Stimulated activated CD4-positive, alpha-beta T cell treated with anti-CD3 and anti-CD28 coated beads, TNF-alpha, amount 100 ng/mL, for 1 hour (primary cell): ENCODE results near the gene NDUFA6.
"Not testable (repeated sequence)": the region's sequence is repeated elsewhere in the genome, so short reads cannot be mapped to it uniquely, and the experiment has no call there.

Experiments used
- DNase-seq, 3 donors: peaks; one replicate each; pipeline ENCODE4 v3.0.0-alpha.2; 2020; ENCODE audit warnings: low read depth in 3 of 3, low spot score in 1 of 3

NDUFA6 gene

DNA sequence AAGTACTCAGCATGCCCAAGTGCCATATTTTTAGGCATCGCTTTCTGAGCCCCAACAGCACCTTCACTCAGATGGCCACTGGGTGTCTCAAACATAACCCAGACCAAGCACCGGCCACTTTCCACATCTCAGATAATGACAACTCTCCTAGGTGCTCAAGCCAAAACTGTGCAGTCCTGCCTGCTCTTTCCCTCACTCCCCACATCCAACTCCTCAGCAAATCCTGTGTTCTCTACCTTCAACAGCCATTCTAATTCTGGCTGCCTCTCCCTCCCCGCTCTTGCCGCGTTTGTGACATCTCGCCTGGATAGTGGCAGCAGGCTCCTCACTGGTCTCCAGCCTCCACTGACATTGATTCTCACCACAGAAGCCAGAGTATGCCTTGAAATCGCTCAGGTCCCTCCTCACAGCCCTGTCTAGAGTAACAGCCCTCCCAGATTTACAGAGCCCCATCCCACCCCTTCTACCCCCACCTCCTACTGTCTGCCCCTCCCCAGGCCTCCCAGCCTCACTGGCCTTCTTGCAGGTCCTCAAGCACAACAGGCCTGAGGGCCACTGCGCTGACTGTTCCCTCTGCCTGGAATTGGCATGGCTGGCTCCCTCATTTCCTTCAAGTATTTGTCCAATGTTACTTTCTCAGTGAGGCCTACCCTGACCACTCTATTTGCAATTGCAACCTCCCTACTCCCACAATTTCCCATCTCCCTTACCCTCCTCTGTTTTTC lies 17.8 kb downstream of the NDUFA6 start:
- DNase-seq, result no peak

- not testable (repeated sequence) for DNase-seq
Observed at GRCh38 chr22:42071508-42071907, 19.1 kb downstream of the NDUFA6 start.

DNA sequence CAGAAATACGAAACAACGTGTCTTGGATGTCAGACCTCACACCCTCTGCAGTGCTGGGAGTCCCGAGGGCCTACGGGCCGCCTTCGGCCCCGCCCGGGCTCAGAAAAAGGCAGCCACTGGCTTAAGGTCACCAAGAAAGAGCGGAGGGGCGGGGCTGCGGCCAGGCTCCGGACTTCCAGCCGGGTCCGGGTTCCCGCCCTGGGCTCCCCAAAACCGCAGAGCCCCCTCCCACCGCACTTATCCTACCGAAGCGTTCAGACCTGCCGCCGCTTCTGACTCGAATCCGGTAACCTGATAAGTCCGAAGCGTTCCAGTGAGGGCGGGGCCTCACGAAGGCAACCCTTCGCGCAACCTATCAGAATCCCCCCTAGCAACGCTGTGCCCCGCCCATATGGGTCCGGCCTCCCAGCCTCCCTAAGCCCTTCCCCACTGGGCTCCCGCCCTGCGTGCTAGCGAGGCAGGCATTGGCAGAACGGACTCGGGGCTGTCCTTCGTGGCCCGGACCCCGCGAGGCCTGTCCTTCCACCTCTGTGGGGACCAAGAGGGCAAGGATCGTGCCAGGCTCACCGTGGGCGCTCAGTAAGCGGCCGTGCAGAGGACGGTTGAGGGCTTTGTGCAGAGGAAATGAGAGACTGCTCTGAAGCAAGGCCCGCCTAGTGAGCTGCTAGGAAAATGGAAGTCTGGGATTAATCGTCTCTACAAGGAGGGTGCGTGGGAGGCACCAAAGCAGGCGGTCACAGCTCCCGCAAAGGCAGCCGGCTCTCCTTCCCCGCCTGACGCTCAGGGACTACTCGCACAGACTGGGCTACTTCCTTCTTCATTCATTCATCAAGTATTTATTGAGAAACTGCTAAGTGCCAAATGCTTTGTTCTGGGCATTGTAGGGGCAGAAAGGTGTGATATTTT lies 19.8 kb downstream of the NDUFA6 start, which contains the start of gene NAGA:
TSS of gene NAGA (minus strand) at position 296 of the 906 bp plus-strand sequence. CDS start 515 bp downstream, outside the sequence.
- DNase-seq, result peak; percentile 69 to 79 (median 70)

GRCh38 chr22:42069801-42070516 lies 20.6 kb downstream of the NDUFA6 start:
- DNase-seq, result no peak

- DNase-seq, result no peak
Observed at GRCh38 chr22:42068291-42068690, 22.3 kb downstream of the NDUFA6 start.

DNA sequence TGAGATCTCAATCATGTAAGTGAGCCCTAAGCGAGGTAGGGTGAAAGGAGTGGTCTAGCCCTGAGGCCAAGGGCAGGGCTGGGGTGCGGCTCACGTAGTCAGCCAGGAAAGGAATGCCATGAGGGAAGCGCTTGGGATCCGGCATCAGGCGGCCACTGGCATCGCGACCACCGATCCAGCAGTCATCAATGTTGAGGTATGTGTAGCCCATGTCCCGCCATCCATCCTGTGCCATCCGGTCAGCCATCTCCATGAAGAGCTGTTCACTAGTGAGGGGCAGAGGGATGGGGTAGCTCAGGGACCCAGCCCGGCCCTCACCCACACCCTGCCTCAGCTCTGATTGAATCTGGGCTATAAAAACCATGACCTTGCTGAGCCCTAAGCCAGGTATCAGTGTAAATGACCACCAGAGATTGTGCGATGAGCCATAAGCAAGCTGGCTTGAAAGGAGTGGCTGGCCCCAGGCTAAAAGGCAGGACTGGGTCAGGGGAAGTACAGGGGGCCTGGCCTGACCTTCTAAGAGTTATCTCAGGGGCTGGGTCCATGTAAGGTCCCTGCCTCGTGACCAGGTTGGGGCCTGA lies 22.8 kb downstream of the NDUFA6 start:
- no peak for DNase-seq

DNA sequence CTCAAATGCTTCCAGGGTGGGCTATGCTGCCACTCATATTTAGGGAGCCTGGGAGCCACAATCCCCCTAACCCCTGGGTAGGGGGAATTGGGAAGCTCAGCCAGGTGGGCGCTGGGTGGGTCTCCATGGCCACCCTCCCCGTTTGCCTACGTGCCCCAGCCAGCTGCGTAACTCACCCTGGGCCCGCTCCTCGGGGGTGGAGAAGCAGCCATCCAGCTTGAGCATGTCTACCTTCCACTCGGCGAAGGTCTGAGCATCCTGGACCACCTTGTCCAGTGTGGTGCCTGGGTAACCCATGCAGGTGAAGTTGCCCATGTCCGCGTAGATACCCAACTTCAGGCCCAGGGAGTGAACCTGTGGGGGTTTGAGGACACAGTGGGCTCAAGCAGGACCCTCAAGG lies 23.6 kb downstream of the NDUFA6 start:
- DNase-seq, result no peak

DNA sequence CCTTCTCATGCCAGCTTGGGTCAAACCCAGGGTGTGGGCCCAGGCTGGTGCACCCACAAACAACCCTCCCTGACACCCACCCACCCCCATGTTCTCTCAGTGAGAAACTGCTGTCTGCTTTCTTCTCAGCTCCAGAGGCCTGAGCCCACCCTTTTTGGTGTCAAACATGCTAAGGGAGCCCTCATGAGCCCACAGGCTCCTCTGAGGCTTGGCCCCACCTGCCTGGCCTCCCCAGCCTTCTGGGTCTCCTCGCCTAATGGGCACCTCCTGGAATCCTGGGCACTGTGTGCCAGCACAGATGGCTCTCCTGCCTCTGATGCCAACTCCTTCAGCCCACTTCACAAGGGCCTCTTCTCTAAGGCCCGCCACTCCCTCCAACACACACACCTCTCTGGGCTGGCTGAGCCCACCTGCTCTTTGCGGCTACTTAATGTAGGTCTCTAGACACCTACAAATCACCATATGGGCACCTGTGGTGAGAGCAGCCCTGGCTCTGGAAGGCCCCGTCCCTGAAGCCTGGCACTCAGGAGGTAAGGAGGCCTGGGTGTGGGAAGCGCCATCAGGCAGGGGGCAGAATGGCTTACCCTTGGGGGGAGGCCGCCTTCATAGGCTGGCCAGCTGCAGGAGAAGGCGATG lies 24.3 kb downstream of the NDUFA6 start:
- DNase-seq, result no peak

GRCh38 chr22:42065438-42066125 lies 25.0 kb downstream of the NDUFA6 start:
- no peak for DNase-seq

DNA sequence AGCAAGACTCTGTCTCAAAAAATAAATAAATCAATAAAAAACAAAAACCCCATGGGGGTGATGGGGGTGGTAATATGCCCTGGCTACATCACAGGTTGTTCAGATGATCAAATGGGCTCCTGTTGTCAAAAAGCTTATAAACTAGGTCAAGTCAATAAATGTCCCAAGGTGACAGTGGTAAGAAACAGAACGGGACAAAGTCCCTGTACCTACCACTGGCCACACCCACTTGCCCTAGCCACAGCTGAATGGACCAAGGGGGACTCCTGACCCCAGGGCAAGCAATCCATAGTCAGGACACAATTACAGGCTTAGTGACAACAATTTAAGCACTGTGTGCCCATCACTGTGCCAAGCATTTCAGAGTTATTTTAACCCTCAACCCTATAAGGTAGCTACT lies 25.9 kb downstream of the NDUFA6 start:
- no peak for DNase-seq

GRCh38 chr22:42062506-42063170 lies 27.9 kb downstream of the NDUFA6 start:
- DNase-seq, result no peak

DNA sequence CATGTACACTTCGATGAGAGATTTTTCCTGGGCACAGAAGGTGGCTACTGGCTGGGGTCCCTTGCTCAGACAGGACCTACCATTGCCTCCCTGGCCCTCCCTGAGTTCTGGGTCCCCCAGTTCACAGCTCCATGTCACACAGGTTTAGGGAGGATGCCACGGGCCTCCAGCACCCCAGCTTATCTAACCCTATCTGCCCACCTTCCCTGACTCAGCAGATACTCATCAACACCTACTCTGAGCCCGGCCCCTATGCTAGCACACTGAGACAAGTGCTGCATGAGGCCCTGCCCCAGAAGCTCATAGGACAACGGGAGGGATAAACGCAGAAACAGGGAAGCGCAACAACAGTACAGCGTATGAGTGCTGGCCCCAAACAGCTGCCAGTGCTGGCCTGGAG lies 29.5 kb downstream of the NDUFA6 start:
- no peak for DNase-seq

DNA sequence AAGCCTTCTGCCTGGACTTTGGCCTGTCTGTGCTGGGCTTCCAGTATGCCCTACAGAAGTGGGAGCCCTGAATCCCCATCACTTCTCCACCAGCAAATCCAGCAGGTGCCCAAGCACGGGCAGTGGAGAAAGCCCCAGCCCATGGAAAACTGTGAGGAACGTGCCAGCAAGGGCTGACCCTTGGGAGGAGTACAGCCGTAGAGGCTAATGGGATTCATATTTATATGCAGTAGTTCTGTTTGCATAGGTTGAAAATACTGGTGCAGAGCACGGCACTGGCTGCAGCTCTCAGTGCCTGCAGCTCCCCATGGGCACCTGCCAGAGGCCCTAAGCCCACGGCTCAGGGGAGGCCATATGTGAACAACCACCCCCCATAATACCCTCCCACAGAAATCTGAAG lies 30.1 kb downstream of the NDUFA6 start:
- no peak for DNase-seq

DNA sequence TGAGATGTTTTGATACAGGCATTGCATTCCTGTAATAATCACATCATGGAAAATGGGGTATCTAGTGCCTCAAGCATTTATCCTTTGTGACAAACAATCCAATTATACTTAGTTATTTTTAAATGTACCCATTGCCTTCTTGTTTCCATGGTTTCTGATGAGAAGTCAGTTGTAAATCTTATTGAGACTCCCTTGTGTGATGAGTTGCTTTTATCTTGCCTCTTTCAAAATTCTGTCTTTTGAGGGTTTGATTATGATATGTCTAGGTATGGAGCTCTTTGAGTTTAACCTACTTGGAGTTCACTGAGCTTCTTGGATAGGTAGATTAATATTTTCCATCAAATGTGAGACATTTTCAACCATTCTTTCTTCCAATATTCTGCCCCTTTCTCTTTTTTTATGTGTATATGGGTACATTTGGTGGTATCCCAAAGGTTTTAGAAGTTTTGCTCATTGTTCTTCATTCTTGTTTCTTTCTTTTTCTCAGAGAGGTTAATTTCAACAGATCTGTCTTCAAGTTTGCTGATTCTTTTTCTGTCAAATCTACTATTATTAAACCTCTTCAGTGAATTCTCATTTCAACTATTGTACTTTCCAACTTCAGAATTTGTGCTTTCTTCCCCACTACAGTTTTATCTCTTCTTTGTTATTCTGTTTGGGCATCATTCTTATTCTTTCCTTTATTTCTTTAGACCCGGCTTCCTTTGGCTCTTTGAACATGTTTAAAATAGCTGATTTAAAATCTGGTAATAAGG lies 33.6 kb downstream of the NDUFA6 start:
- DNase-seq, result no peak

- no peak for DNase-seq
Observed at GRCh38 chr22:42052765-42053164, 37.8 kb downstream of the NDUFA6 start.

DNA sequence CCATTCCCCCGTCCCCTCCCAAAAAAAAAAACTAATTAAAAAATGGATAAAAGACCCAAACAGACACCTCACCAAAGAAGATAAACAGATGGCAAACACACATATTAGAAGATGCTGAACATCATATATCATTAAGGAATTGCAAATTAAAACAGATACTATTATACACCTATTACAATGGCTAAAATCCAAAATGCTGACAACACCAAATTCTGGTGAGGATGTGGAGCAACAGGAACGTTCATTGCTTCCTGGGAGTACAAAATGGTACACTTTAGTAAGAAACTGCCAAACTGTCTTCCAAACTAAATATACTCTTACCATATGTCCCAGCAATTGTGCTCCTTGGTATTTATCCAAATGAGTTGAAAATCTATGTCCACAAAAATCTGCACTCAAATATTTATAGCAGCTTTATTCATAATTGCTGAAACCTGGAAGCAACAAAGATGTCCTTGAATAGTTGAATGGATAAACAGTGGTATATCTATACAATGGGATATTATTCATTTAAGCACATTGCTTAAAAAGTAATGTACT lies 39.9 kb downstream of the NDUFA6 start:
- no peak for DNase-seq

GRCh38 chr22:42041784-42042183 lies 48.8 kb downstream of the NDUFA6 start:
- DNase-seq, result no peak

DNA sequence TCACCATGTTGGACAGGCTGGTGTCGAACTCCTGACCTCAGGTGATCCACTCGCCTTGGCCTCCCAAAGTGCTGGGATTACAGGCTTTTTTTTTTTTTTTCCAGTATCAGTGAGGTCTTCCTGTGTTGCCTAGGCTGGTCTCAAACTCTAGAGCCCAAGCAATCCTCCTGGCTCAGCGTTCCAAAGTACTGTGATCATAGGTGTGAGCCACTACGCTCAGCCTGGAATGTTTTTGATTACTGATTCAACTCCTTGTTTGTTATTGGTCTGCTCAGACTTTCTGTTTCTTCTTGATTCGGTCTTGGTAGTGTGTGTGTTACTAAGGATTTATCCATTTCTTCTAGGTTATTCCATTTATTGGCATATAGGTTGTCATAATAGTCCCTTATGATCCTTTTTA lies 51.3 kb downstream of the NDUFA6 start:
- no peak for DNase-seq
